GM18873 (cell line): ENCODE measurements around the gene POLR3C.

Source experiments
- ATAC-seq: cut with Tn5 transposase; IDR thresholded peaks from one replicate; pipeline ENCODE4 v1.9.1; 2021; ENCODE audit warnings: mild to moderate bottlenecking, moderate library complexity, moderate number of reproducible peaks; ENCODE audit not compliant: unreplicated experiment, low FRiP score

Gene POLR3C

GRCh38 chr1:145859491-145860023 is 35.6 kb downstream of the POLR3C start:
- ATAC-seq: peak; percentile 45

DNA sequence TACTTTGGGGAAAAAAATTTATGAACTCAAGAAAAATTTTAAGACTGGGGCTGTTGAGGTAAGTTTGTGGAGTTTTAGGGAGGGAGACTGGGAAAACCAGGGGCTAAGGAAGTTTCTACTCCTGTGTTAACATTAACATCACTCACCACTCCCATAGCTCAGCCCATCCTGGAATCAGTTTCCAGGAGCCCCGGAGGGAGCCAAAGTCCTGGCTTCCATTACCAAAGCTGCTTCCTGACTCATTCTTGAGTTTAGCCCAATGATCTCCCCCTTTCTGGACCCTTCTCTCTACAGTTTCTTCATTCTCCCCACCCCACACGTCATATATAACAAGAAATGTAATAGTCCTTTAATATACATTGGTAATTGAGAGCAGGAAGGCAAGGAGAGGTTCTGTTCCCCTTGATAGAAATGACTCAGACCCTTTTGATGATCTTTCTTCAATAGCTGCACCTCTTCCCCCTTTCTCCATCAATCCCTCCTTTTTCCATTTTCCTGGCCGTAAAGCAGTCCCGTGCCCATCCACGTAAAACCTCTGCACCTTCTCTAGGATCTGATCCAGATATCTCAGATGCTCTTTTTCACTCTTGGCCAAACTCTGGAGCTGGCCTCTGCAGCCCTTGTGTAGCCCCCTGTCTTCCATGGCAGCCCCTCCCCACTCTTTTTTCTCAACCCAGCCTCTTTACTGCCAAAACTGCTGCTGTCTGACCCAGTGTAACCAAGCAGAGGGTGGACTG is 39.5 kb downstream of the POLR3C start:
- ATAC-seq: no peak

GRCh38 chr1:145868232-145868631 is 44.2 kb downstream of the POLR3C start:
- ATAC-seq: no peak

DNA sequence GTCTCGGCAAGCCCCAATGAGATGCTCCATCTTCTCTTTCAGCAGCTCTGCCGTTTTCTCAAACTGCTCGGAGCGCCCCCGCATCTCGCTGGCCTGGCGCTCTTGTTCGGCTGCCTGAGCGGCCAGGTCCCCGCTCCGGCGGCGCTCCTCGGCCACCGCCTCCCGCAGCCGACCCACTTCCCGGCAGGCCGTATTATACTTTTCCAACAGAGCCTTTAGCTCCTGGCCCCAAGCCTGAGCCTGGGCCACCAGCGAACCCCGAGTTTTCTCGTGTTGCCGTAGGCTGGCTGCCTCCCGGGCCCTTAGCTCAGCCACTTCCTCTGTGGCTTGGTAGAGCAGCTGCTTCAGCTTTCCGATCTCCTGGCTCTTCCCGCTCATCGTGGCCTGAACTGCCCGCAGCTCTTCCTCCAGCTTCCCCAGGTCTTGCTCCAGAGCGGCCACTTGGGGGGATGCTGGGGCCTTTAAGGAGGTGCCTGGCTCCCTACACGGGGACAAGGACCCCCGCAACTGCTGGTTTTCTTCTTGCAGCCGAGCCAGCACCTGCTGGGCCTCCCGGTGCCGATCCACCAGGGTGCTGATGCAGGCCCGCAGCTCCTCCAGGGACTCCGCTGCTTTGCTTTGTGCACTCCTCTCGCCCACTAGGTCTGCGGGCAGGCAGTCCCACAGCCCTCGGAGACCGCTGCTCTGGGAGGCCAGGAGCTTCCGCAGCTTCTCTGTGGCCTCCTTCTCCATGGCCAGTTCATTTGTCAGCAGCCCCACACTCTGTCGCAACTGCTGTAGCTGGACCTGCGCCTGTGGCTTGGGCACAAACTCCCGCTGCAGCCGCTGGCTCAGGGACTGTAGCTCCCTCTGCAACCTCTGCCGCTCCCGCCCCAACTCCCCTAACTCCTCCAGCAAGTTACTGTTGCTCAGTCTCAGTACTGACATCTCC is 48.3 kb downstream of the POLR3C start:
- no peak for ATAC-seq

DNA sequence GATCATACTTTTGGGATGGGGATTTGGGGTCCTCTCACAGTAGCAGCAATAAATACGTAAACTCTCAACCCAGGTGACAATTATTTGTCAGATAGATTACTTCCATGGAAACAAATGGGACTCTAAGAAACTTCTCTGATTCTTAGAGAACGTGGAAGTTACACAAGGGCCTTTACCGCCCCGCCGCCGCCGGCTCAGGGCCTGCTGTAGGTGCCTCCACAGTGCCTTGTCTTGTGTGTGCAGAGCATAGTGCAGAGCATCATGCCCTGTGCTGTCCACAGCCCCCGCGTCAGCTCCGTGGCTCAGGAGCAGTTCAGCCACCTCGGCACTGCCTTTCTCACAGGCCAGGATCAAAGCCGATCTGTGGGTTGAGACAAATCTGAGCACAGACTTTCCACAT is 50.6 kb downstream of the POLR3C start:
- no peak for ATAC-seq

GRCh38 chr1:145877923-145878486 is 54.0 kb downstream of the POLR3C start:
- no peak for ATAC-seq

DNA sequence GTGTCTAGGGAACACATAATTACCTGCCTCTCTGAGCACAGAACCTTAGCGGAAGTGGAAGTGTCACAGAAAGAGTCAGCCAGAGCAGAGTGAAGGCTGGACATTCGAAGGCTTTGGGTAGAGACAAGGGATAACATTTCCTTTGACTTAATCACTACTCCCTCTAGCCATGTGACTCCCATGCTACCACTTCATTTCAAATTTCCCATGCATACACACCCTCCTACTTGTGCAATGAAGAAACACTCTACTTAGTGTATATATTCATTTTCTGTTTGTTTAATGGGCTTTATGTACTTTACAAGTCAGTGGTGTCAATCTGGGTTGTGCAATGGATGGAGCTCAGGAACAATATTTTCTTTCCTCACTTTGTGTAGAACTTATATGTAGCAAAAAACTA is 54.7 kb downstream of the POLR3C start:
- no peak for ATAC-seq

GRCh38 chr1:145879775-145880174 is 55.8 kb downstream of the POLR3C start:
- no peak for ATAC-seq

DNA sequence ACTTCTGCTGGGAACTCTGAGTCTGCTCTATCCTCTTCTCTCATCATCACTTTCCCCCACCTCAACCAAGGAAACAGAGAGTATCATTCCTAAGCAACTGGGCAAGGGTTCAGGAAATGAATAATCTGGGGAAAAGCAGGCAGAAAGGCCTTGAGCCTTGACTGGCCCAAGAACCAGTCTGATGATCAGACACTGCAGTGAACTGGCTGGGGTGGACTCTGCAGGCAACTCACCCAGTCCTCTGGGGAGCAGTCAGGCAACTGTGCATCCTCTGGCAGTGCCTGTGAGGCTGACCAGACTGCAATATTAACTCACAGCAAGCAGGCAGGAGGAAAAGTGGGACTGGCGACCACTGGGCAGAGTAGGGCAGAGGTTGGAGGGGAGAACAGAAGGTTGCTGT is 60.7 kb downstream of the POLR3C start:
- ATAC-seq: no peak

DNA sequence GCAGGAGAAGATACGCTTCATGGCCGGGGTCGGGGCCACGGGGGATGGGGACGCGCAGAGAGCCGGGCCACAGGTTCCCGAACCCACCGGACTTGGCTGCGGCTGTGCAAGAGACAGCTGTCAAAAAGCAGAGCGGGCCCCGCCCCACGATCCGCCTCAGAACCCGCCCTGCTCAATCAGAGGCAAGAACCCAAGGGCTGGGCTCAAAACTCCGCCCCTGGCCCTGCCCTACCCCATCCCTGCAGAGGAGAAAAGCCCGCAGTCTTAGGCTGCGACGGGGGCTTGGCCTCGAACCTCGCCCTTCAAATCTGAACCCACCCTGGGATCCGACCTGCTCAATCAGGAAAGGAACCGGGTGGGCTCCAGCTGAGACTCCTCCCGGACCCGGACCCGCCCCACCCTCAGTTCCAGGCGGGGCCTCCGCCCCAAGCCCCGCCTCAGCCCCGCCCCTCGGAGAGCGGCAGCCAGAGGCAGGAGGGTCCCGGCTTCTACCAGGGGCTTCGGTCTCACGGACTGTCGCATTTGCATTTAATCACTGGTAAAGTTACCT is 61.8 kb downstream of the POLR3C start, which contains the start of gene ANKRD35:
Gene ANKRD35, minus strand, starts transcription at position 129 of the 550 bp plus-strand sequence. Its CDS starts 108 bp downstream, at position 21.
- peak; percentile 89 for ATAC-seq

- ATAC-seq: no peak
Measured at GRCh38 chr1:145886390-145886789, 62.4 kb downstream of the POLR3C start.

DNA sequence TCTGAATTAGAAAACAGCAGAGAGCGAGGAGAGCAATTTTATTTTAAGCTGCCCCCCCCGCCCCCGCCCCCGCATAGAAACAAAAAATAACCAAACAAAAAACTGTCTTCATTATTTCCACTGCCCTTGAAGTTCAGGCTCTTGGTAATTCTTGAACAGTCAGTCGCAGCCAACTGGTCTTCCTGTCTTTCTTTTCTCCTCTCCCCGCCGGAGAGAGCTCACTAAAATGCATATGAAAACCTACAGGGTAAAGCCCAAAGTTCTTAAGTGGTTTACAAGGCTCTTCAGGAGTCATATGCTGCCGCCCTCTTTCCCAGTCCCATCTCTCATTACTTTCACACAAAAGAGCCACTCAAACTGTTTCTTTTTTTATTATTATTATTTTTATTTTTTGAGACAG is 62.8 kb downstream of the POLR3C start:
- no peak for ATAC-seq

- ATAC-seq: no peak
Measured at GRCh38 chr1:145887631-145888030, 63.6 kb downstream of the POLR3C start.

DNA sequence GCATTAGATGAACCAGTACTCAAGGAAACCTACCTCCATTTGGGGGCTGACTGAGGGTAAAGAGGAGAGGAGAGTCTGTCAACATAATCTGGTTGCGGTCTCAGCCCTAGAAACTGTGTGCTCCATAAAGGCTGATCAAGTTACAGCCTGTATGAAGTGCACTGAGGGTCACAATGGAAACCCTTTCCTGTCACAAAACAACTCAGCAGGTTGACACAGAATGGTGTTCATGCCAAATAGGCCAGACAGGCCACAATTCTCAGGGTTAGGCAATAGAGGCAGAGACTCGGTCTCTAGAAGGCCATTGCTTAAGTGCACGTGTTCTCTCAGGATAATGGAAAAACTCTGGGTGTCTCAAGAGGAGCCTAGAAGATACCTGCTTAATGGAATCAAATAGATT is 65.7 kb downstream of the POLR3C start:
- ATAC-seq: no peak

DNA sequence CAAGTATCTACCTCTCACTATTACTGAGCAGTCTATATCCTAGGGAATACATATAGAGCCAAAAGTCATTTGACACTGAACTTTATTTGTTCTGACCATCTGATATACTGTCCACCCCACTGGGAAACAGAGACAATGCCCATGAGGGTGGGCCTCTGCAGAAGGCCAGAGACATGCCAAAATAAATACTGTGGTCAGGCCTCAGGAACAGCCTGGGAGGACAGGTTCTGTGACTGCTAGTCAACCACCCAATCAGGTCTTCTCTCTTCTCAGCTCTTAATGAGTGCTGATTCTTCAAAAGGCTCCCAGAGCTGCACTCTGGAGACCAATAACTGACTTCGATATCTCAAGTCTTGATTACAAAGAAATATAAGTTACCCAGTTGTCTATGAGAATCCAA is 67.1 kb downstream of the POLR3C start:
- no peak for ATAC-seq

- ATAC-seq: no peak
Measured at GRCh38 chr1:145891587-145892485, 67.8 kb downstream of the POLR3C start.

DNA sequence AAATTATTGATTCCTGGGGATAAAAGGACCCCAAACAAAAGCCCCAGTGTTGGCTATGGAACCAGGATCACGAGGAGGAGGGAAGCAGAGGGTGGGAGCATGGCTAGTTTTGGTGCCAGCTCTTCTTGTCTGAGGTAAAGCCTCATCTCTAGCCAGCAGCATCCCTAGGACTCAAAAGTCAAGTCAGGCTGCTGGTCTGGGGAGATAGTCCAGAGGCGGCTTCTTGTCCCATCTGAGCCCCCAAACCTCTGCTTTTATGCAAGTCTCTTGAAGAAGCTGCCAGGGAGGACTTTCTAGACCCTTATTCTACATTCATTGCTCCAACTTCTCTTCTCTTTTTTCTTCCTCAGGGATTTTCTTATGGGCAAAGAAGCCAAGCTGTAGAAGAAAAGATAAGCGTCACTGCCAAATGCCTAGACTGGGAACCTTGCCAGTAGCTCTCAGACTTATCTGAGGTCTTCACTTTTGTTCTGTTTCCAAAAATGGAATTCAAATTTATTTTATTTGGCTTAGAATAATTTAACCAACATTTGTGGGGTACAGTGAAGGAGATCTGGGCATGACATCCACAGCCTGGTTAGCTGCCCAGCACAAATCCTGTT is 68.6 kb downstream of the POLR3C start:
- no peak for ATAC-seq

GRCh38 chr1:145893306-145894055 is 69.5 kb downstream of the POLR3C start:
- no peak for ATAC-seq
